ENCODE results near the gene SGPP2.

- TF ChIP-seq CTCF (IDR thresholded peaks at IDR 0.05) (no peak), POLR2A (IDR thresholded peaks at IDR 0.05) (no peak)
Observed at GRCh38 chr2:222410534-222410933, 13.8 kb upstream of the SGPP2 start.

All from adrenal gland (tissue), 5 donors.